ENCODE results near the gene RTTN. TPM values are rescaled to one million over a fixed set of nuclear protein-coding genes. Genes with fewer than 3 reads are reported as not detected.

The RTTN gene
- total RNA-seq, 1 donor from 2014 or later, result 10.8 TPM

- intact Hi-C loops (cut with DNase I), result no loop called here
- TF ChIP-seq CTCF (IDR thresholded peaks at IDR 0.05), result no peak
- H3K4me1 ChIP-seq, result no peaks in the 10 kb centered on the region
- no peak for ATAC-seq
- no peaks in the 10 kb centered on the region for H3K27me3 ChIP-seq (ENCODE audit: low read depth)
- H3K9me3 ChIP-seq, result no peaks in the 10 kb centered on the region
- no peak for DNase-seq
- H3K4me3 ChIP-seq, result no peak overlapping the region
- peaks cover 37% of the 10 kb centered on the region for H3K36me3 ChIP-seq
- H3K27ac ChIP-seq, result no peak overlapping the region
Observed at GRCh38 chr18:70149616-70150301, 55.7 kb downstream of the RTTN start.

GRCh38 chr18:70149156-70149555 is 56.3 kb downstream of the RTTN start:
- H3K9me3 ChIP-seq, result no peaks in the 10 kb centered on the region
- H3K4me1 ChIP-seq, result no peaks in the 10 kb centered on the region
- peaks cover 37% of the 10 kb centered on the region for H3K36me3 ChIP-seq
- no peak for TF ChIP-seq CTCF (IDR thresholded peaks at IDR 0.05)
- H3K4me3 ChIP-seq, result no peak overlapping the region
- H3K27me3 ChIP-seq (ENCODE audit: low read depth), result no peaks in the 10 kb centered on the region
- intact Hi-C loops (cut with DNase I), result no loop called here
- ATAC-seq (no peak), DNase-seq (no peak)
- no peak overlapping the region for H3K27ac ChIP-seq

DNA sequence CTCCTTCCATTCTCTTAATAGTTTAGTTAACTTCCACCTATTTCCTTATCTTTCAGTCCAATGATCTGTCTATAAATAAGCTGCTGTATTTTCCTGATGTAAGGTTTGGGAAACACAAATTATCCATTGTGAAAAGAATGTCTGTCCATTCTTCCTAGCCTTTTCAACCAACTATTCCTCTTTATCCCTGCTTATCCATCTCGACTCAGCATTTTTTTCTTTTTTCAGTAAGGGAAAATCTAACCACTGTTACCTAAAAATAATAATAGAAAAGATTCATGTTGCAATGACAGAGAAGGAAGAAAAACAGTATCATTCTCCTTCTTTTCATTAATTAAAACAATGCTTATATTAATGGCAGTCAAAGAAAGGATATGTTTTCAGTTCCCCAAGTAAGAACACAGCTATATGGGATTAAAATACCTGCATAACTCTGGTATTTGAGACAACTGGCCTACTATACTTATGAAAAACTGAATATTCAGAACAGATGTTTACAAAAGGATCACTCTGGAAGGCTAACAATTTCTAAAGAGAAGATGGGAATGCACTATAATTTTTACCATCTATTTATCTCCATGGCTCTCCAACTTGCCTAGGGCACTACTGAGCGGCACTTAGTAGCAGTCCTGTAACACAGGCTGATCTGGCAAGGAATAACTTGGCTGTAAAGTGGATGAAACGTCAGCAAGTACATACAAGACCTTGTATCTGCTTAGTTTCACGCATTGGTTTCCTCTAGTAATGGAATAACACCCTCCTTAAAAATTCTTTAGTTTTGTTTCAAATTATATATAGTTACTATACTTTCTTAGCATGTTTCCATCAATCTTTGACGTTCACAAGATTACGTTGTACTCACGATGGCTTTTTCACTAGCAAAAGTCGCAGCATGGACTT is 57.2 kb downstream of the RTTN start:
- intact Hi-C loops (cut with DNase I), result no loop called here

DNA sequence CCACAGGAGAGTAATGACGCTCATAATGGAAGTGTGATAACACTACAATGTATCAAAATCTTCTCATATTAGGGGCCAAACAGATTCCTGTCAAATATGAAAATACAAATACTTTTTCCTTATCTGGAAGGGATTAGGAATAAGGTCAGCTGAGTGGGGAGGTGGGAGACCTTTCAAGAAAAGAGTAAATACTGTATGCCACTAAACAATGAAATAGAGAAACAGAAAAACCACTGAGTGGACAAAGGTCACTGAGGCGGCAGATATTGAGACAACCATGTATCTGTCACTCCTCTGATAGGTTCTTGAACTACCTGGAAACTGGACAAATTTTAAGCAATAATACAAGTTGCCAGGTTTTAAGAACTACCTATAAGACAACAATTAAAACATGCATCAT is 59.3 kb downstream of the RTTN start:
- intact Hi-C loops (cut with DNase I), result no loop called here
- TF ChIP-seq CTCF (IDR thresholded peaks at IDR 0.05), result no peak
- ATAC-seq (no peak), DNase-seq (no peak)
- Histone ChIP-seq H3K4me1 (no peaks in the 10 kb centered on the region), H3K27me3 (ENCODE audit: low read depth) (no peaks in the 10 kb centered on the region), H3K9me3 (no peaks in the 10 kb centered on the region), H3K27ac (no peak overlapping the region), H3K4me3 (no peak overlapping the region), H3K36me3 (peaks cover 37% of the 10 kb centered on the region)

More for the DNA sequence above, 57.2 kb downstream of the RTTN start:
- no peak for DNase-seq
- H3K36me3 ChIP-seq, result peaks cover 37% of the 10 kb centered on the region
- H3K27ac ChIP-seq, result no peak overlapping the region
- H3K4me1 ChIP-seq, result no peaks in the 10 kb centered on the region
- ATAC-seq, result no peak
- no peaks in the 10 kb centered on the region for H3K27me3 ChIP-seq (ENCODE audit: low read depth)
- H3K4me3 ChIP-seq, result no peak overlapping the region
- TF ChIP-seq CTCF (IDR thresholded peaks at IDR 0.05), result no peak
- no peaks in the 10 kb centered on the region for H3K9me3 ChIP-seq

GRCh38 chr18:70142001-70142400 is 63.5 kb downstream of the RTTN start:
- TF ChIP-seq CTCF (IDR thresholded peaks at IDR 0.05), result no peak
- Histone ChIP-seq H3K36me3 (peaks cover 10% of the 10 kb centered on the region), H3K27ac (no peak overlapping the region), H3K27me3 (ENCODE audit: low read depth) (no peaks in the 10 kb centered on the region), H3K4me1 (no peaks in the 10 kb centered on the region), H3K4me3 (no peak overlapping the region), H3K9me3 (no peaks in the 10 kb centered on the region)
- no peak for ATAC-seq
- intact Hi-C loops (cut with DNase I), result no loop called here
- no peak for DNase-seq
